Activated CD4-positive, alpha-beta T cell treated with anti-CD3 and anti-CD28 coated beads, Interleukin-2, Interleukin-4, amounts not matched to agents 100 ng/mL and 50 ng/mL, durations not matched to agents 16 hours and 8 hours (primary cell): ENCODE results near the gene SCN1B.

Source experiments
- DNase-seq: peaks from one replicate; pipeline ENCODE4 v3.0.0-alpha.2; 2020; ENCODE audit warnings: low spot score

Gene SCN1B

GRCh38 chr19:35074426-35075201, 44.3 kb downstream of the SCN1B start:
- DNase-seq = no peak

- no peak for DNase-seq
Observed at GRCh38 chr19:35075202-35076025, 45.1 kb downstream of the SCN1B start.

GRCh38 chr19:35076026-35076370, 45.7 kb downstream of the SCN1B start:
- DNase-seq = no peak

GRCh38 chr19:35076657-35077056, 46.4 kb downstream of the SCN1B start:
- DNase-seq = no peak

GRCh38 chr19:35077411-35078223, 47.3 kb downstream of the SCN1B start:
- no peak for DNase-seq

GRCh38 chr19:35079826-35080225, 49.6 kb downstream of the SCN1B start:
- no peak for DNase-seq

- no peak for DNase-seq
Observed at GRCh38 chr19:35080613-35081170, 50.4 kb downstream of the SCN1B start.

GRCh38 chr19:35081201-35081600, 50.9 kb downstream of the SCN1B start:
- DNase-seq = no peak

- DNase-seq = no peak
Observed at GRCh38 chr19:35083691-35084508, 53.6 kb downstream of the SCN1B start.

- no peak for DNase-seq
Observed at GRCh38 chr19:35084509-35084762, 54.2 kb downstream of the SCN1B start.

- DNase-seq = no peak
Observed at GRCh38 chr19:35085947-35086346, 55.7 kb downstream of the SCN1B start.

- no peak for DNase-seq
Observed at GRCh38 chr19:35086455-35086854, 56.2 kb downstream of the SCN1B start.

- no peak for DNase-seq
Observed at GRCh38 chr19:35087393-35087792, 57.1 kb downstream of the SCN1B start.

GRCh38 chr19:35088131-35088913, 58.1 kb downstream of the SCN1B start:
- DNase-seq = no peak

- DNase-seq = no peak
Observed at GRCh38 chr19:35089554-35089953, 59.3 kb downstream of the SCN1B start.
